RWPE1 (cell line): ENCODE data around the gene CASP3.
"Not testable (repeated sequence)": the region's sequence is repeated elsewhere in the genome, so short reads cannot be mapped to it uniquely, and the experiment has no call there.

Experiments
- CTCF ChIA-PET: fragments of 350-600 bp; sonication (Branson Sonifier 250); formaldehyde crosslinking; extraction: SDS; loops from one replicate; lab custom pipeline; 2021; lab: Yijun Ruan, JAX
- POLR2A ChIA-PET: fragments of 400-600 bp; formaldehyde crosslinking; extraction: SDS; loops from one replicate; lab custom pipeline; 2020; ENCODE audit warnings: antibody characterized with exemption; ENCODE audit not compliant: low non-redundant PET; lab: Yijun Ruan, JAX
- DNase-seq: peaks from one replicate; pipeline ENCODE4 v3.0.0; 2012; ENCODE audit warnings: low spot score
- H3K27ac ChIP-seq: fragments of 450-650 bp; 2 replicates; pipeline ENCODE4 v1.5.1; 2017
- CTCF ChIP-seq: fragments of 450-650 bp; conservative IDR thresholded peaks from 2 replicates; pipeline ENCODE4 v1.5.1; 2017; ENCODE audit warnings: low read depth, mild to moderate bottlenecking

Gene CASP3

GRCh38 chr4:184614509-184614908, 34.7 kb downstream of the CASP3 start:
- ChIA-PET POLR2A (no interaction called here), CTCF (no interaction called here)
- no peak for DNase-seq
- H3K27ac ChIP-seq, result no peak overlapping the region
- TF ChIP-seq CTCF, result no peak

GRCh38 chr4:184613405-184613804, 35.8 kb downstream of the CASP3 start:
- POLR2A ChIA-PET, result no interaction called here
- CTCF ChIA-PET, result interaction anchor here (0.6 kb wide), 1 partner anchor 696 kb away, joined by 3 read pairs; no protein-coding TSS in a partner anchor
- TF ChIP-seq CTCF, result no peak
- H3K27ac ChIP-seq, result no peak overlapping the region
- no peak for DNase-seq

GRCh38 chr4:184612074-184612473, 37.2 kb downstream of the CASP3 start:
- ChIA-PET CTCF (no interaction called here), POLR2A (no interaction called here)
- no peak for TF ChIP-seq CTCF
- no peak for DNase-seq
- H3K27ac ChIP-seq, result no peak overlapping the region

DNA sequence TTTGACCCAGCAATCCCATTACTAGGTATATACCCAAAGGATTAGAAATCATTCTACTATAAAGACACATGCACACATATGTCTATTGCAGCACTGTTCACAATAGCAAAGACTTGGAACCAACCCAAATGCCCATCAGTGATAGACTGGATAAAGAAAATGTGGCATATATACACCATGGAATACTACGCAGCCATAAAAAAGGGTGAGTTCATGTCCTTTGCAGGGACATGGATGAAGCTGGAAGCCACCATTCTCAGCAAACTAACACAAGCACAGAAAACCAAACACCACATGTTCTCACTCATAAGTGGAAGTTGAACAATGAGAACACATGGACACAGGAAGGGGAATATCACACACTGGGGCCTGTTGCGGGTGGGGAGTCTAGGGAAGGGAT, 41.8 kb downstream of the CASP3 start:
- DNase-seq, H3K27ac ChIP-seq, POLR2A ChIA-PET, CTCF ChIA-PET: not testable (repeated sequence)

DNA sequence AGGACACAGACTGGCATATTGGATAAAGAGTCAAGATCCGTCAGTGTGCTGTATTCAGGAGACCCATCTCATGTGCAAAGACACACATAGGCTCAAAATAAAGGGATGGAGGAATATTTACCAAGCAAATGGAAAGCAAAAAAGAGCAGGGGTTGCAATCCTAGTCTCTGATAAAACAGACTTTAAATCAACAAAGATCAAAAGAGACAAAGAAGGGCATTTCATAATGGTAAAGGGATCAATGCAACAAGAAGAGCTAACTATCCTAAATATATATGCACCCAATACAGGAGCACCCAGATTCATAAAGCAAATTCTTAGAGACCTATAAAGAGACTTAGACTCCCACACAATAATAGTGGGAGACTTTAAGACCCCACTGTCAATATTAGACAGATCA, 46.4 kb downstream of the CASP3 start:
- CTCF ChIA-PET, result not testable (repeated sequence)

DNA sequence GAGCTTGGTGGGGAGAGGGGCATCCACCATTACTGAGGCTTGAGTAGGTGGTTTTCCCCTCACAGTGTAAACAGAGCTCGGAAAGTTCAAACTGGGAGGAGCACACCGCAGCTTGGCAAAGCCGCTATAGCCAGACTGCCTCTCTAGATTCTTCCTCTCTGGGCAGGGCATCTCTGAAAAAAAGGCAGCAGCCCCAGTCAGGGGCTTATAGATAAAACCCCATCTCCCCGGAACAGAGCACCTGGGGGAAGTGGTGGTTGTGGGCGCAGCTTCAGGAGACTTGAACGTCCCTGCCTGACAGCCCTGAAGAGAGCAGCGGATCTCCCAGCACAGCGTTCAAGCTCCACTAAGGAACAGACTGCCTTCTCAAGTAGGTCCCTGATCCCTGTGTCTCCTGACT, 48.3 kb downstream of the CASP3 start:
- POLR2A ChIA-PET, CTCF ChIA-PET, DNase-seq, H3K27ac ChIP-seq: not testable (repeated sequence)

More for the DNA sequence above, 46.4 kb downstream of the CASP3 start:
- DNase-seq, H3K27ac ChIP-seq, POLR2A ChIA-PET: not testable (repeated sequence)

GRCh38 chr4:184599492-184600135, 49.6 kb downstream of the CASP3 start:
- no peak for DNase-seq
- ChIA-PET POLR2A (no interaction called here), CTCF (no interaction called here)
- no peak for TF ChIP-seq CTCF
- no peak overlapping the region for H3K27ac ChIP-seq

DNA sequence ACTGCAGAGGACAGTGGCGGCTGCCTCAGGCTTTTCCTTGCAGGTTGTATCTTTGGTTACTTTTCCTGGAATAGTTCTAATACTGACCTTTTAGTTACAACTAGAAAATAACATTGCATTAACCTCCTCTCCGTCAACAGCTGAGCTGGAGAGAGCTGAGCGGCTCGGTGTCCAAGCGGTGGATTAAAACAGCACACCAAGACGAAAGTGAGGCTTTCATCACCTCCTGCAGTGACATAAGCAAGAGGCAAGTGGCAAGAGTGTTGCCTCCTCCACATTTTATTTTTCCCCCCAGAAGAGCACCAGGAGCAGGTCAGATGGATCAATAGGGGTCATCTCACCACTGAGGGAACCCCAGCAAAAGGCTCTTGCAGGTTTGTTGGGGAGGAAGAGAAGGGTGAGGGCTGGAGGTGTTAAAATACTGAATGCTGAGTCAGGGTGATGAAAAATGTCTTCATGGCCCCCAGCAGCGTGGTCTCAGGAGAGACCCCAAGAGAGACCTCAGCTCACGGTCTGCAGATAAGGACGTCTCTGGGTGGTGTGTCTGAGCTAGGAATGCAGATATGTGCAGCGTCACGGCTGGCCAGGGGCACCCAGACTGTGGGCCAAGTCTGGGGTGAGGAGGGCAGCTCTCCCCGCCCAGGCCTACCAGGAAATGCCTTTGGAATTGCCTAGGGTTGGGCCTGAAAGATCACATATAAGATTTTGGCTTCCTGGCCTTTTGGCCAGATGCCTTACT, 50.3 kb downstream of the CASP3 start:
- TF ChIP-seq CTCF, result no peak
- ChIA-PET POLR2A (no interaction called here), CTCF (interaction anchor here (0.6 kb wide), 1 partner anchor 1660 kb away, joined by 3 read pairs; no protein-coding TSS in a partner anchor)
- no peak overlapping the region for H3K27ac ChIP-seq
- no peak for DNase-seq
